Measurements from ENCODE around the gene MAML3. TPM values are rescaled to one million over a fixed set of nuclear protein-coding genes. Genes with fewer than 3 reads are reported as not detected.

Gene MAML3
- total RNA-seq, 4 donors from 2014 or later = 16.1 to 40.0 (median 18.1) TPM

DNA sequence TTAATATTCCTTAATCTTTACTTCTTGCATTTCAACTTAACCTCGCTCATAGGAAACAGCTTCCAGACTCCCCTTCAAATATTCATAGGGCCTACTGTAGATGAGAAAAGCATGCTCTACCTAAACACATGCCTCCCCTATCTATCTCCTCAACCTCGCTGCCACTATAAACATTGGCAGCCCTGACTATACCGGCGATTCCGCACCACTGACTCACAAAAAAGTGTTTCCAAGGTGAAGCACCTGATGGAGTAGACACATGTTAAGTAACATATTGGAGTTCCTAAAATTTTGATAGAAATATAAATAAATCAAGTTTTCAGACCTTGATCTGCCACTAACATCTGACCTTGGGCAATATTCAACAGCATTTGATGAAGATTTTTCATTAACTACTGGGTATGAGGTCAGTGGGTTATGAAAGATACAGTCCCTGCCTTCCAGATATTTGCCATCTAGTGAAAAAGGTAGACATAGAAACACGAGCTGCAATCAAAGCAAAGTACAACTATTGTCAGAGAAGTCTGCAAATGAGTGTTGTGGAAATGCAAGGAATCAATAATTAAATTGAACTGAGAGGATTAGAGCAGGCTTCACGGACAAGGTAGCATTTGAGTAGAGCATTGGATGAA is 184.2 kb downstream of the MAML3 start:
- DNase-seq = no peak
- Histone ChIP-seq H3K36me3 (no peaks in the 10 kb centered on the region), H3K4me3 (no peak overlapping the region), H3K4me1 (peaks cover 0 to 24% (median 2%) of the 10 kb centered on the region in 4 donors), H3K27me3 (no peaks in the 10 kb centered on the region), H3K27ac (no peak overlapping the region), H3K9me3 (no peaks in the 10 kb centered on the region)
- 59 to 73% methylated on average over 4 to 7 of the region's 7 CpGs for WGBS, 2 donors (ENCODE audit: low coverage in 1 of 2)
- in situ Hi-C loops (cut with MboI; ENCODE audit: low pct_ligation_motif_present in 1 of 4, low pct_unique_long_range_greater_than_20kb in 1 of 4, low sequenced_read_pairs in 3 of 4) = no loop called here
- intact Hi-C loops (cut with DNase I; ENCODE audit: low total_unique reads) = no loop called here
- TF ChIP-seq POLR2A (IDR thresholded peaks at IDR 0.05) = no peak
- no peak for TF ChIP-seq POLR2AphosphoS5 (IDR thresholded peaks at IDR 0.05)
- TF ChIP-seq, protein P1, sequence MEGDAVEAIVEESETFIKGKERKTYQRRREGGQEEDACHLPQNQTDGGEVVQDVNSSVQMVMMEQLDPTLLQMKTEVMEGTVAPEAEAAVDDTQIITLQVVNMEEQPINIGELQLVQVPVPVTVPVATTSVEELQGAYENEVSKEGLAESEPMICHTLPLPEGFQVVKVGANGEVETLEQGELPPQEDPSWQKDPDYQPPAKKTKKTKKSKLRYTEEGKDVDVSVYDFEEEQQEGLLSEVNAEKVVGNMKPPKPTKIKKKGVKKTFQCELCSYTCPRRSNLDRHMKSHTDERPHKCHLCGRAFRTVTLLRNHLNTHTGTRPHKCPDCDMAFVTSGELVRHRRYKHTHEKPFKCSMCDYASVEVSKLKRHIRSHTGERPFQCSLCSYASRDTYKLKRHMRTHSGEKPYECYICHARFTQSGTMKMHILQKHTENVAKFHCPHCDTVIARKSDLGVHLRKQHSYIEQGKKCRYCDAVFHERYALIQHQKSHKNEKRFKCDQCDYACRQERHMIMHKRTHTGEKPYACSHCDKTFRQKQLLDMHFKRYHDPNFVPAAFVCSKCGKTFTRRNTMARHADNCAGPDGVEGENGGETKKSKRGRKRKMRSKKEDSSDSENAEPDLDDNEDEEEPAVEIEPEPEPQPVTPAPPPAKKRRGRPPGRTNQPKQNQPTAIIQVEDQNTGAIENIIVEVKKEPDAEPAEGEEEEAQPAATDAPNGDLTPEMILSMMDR (IDR thresholded peaks at IDR 0.05) = no peak
- no peak for TF ChIP-seq EP300 (IDR thresholded peaks at IDR 0.05; ENCODE audit: low read depth)

DNA sequence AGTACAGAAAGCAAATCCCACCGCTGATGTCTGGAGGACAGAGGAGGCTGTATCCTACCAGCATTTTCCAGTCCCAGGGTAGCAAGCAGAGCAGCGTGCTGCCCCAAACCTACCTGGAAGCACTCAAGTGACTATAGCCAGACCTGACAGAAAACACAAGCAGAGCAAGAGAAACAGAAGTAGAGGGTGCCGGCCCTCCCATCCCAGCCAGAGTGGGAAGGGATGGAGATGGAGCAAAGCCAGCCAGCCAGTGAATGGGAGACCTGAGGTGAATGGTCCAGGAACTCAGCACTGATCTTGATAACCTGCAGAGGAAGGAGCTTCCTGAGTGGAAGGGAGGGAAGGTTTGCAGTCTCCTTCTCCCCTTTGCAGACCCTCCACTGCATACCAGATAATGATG is 185.2 kb downstream of the MAML3 start:
- intact Hi-C loops (cut with DNase I; ENCODE audit: low total_unique reads) (no loop called here), in situ Hi-C loops (cut with MboI; ENCODE audit: low pct_ligation_motif_present in 1 of 4, low pct_unique_long_range_greater_than_20kb in 1 of 4, low sequenced_read_pairs in 3 of 4) (no loop called here)
- WGBS, 2 donors (ENCODE audit: low coverage in 1 of 2) = 77% methylated on average over 3 of the region's 3 CpGs; no CpG with 5 or more reads in 1 of the 2 donors
- TF ChIP-seq, protein P1 (IDR thresholded peaks at IDR 0.05) = no peak
- TF ChIP-seq POLR2AphosphoS5 (IDR thresholded peaks at IDR 0.05) (no peak), EP300 (IDR thresholded peaks at IDR 0.05; ENCODE audit: low read depth) (no peak), POLR2A (IDR thresholded peaks at IDR 0.05) (no peak)
- H3K4me1 ChIP-seq = peaks cover 0 to 27% (median 2%) of the 10 kb centered on the region in 4 donors
- H3K27ac ChIP-seq = no peak overlapping the region
- H3K9me3 ChIP-seq = no peaks in the 10 kb centered on the region
- H3K36me3 ChIP-seq = no peaks in the 10 kb centered on the region
- no peak overlapping the region for H3K4me3 ChIP-seq
- no peaks in the 10 kb centered on the region for H3K27me3 ChIP-seq
- no peak for DNase-seq

DNA sequence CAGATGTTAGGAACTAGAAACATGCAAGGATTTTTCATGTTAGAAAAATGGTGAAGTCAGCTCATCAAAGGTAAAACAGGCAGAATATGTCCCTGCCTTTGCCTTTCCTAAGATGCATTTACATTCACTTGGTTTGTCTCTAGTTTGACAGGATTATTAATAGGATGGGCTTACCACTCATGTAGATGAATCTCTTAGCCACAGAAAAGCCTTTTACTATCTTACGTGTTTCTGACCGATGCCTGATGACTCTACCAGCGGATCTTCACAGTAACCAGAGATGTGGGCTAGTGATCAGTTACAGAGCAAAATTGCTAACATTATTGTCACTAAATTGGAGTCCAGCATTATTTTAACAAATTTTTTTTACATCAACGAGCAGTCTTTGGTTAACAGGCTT is 187.6 kb downstream of the MAML3 start:
- intact Hi-C loops (cut with DNase I; ENCODE audit: low total_unique reads) = no loop called here

DNA sequence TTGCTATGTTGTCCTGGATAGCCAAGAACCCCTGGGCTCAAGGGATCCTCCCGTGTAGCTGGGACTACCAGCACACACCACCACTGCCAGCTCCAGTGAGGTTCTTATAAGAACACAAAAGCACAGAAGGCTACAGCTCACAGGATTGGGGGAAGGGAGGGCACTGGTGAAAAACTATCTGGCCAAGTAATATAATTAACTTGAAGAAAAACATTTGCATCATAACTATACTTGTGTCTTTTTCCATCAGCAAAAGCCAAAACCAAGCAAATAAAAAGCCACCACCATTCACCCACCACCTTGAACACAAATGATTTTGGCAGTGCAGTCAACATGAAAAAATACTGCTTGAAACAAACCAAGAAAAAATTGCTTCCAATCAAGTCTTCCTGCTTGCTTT is 188.2 kb downstream of the MAML3 start:
- Histone ChIP-seq H3K27me3 (no peaks in the 10 kb centered on the region), H3K27ac (no peak overlapping the region), H3K4me1 (peaks cover 0 to 24% (median 5%) of the 10 kb centered on the region in 4 donors), H3K4me3 (no peak overlapping the region), H3K9me3 (no peaks in the 10 kb centered on the region), H3K36me3 (no peaks in the 10 kb centered on the region)
- intact Hi-C loops (cut with DNase I; ENCODE audit: low total_unique reads) (no loop called here), in situ Hi-C loops (cut with MboI; ENCODE audit: low pct_ligation_motif_present in 1 of 4, low pct_unique_long_range_greater_than_20kb in 1 of 4, low sequenced_read_pairs in 3 of 4) (no loop called here)
- TF ChIP-seq POLR2A (IDR thresholded peaks at IDR 0.05) (no peak), POLR2AphosphoS5 (IDR thresholded peaks at IDR 0.05) (no peak), EP300 (IDR thresholded peaks at IDR 0.05; ENCODE audit: low read depth) (no peak)
- TF ChIP-seq, protein P1 (IDR thresholded peaks at IDR 0.05) = no peak
- DNase-seq = no peak
- WGBS, 2 donors (ENCODE audit: low coverage in 1 of 2) = 54% methylated on average over 1 of the region's 1 CpG; no CpG with 5 or more reads in 1 of the 2 donors

More for the DNA sequence above, 187.6 kb downstream of the MAML3 start:
- H3K9me3 ChIP-seq = no peaks in the 10 kb centered on the region
- DNase-seq = no peak
- peaks cover 0 to 24% (median 5%) of the 10 kb centered on the region in 4 donors for H3K4me1 ChIP-seq
- WGBS, 2 donors (ENCODE audit: low coverage in 1 of 2) = 86 to 87% methylated on average over 4 of the region's 4 CpGs
- no peaks in the 10 kb centered on the region for H3K36me3 ChIP-seq
- in situ Hi-C loops (cut with MboI; ENCODE audit: low pct_ligation_motif_present in 1 of 4, low pct_unique_long_range_greater_than_20kb in 1 of 4, low sequenced_read_pairs in 3 of 4) = no loop called here
- H3K4me3 ChIP-seq = no peak overlapping the region
- no peaks in the 10 kb centered on the region for H3K27me3 ChIP-seq
- TF ChIP-seq, protein P1 (IDR thresholded peaks at IDR 0.05) = no peak
- no peak overlapping the region for H3K27ac ChIP-seq

Data from transverse colon (tissue), 4 donors.